ENCODE results near the gene LAX1.
A peak's percentile ranks its signal among the peaks of the same experiment; 100 is the strongest.

LAX1 gene, protein sequence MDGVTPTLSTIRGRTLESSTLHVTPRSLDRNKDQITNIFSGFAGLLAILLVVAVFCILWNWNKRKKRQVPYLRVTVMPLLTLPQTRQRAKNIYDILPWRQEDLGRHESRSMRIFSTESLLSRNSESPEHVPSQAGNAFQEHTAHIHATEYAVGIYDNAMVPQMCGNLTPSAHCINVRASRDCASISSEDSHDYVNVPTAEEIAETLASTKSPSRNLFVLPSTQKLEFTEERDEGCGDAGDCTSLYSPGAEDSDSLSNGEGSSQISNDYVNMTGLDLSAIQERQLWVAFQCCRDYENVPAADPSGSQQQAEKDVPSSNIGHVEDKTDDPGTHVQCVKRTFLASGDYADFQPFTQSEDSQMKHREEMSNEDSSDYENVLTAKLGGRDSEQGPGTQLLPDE

DNA sequence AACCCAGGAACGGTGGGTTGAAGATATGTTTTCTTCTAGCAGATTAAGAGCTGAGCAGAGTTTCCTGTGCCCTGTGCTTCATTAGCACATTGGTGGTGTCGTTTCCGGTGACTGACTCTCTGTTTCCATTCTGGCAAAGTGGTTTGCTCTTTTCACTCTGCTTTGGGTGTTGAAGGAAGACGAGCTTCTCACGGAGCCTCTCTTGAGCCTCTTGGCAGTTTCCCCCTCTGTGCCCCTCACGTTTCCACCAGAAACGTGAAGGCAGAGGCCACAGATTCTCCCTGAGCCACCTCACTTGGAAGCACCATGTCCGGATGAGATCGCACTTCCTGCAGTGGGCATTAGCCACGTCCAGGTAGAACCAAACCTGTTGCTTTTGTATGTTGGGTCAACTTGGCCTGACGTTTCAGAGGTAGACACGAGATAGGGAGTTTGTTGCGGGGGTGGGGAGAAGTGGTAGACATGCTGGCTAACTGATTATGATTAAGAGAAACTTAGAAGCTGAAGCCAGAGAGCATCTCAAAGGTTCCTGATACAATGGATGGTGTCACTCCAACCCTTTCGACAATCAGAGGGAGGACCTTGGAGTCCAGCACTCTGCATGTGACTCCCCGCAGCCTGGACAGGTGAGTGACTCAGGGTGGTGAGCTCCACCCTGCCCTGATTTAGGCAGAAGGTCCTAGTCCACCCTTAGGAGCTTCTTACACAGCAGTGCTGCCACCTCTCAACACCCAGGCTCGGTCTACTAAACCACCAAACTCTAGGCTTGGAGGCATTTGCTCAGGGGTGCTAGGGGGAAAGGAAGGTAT, at the start of gene LAX1:
Gene LAX1, plus strand, starts transcription at position 155 of the 809 bp plus-strand sequence. Its CDS starts 383 bp downstream, at position 538.
- TF ChIP-seq, protein P1, sequence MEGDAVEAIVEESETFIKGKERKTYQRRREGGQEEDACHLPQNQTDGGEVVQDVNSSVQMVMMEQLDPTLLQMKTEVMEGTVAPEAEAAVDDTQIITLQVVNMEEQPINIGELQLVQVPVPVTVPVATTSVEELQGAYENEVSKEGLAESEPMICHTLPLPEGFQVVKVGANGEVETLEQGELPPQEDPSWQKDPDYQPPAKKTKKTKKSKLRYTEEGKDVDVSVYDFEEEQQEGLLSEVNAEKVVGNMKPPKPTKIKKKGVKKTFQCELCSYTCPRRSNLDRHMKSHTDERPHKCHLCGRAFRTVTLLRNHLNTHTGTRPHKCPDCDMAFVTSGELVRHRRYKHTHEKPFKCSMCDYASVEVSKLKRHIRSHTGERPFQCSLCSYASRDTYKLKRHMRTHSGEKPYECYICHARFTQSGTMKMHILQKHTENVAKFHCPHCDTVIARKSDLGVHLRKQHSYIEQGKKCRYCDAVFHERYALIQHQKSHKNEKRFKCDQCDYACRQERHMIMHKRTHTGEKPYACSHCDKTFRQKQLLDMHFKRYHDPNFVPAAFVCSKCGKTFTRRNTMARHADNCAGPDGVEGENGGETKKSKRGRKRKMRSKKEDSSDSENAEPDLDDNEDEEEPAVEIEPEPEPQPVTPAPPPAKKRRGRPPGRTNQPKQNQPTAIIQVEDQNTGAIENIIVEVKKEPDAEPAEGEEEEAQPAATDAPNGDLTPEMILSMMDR (IDR thresholded peaks at IDR 0.05; ENCODE audit: low read depth, low read length, missing control alignments) = no peak
- peak within 1 kb of the TSS; percentile 78 for H3K4me3 ChIP-seq (ENCODE audit: low read depth, low read length)
- peak; percentile 91 for DNase-seq (ENCODE audit: low read depth)

DNA sequence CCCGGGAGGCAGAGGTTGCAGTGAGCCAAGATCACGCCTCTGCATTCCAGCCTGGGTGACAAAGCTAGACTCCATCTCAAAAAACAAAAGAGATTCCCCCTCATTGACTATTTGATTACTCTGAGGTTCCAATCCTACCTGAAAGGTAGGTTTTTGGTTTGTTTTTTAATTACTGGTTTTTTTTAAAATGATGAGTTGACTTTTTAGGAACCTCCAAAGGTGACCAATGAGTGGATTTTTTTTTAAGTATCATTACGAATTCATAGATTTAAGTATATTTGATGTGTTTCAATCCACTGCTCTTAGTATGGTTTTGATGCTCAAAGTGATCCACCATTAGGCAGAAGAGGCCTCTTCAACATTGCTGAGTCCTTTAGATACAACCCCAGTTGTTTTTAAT, 47.9 kb upstream of the LAX1 start:
- DNase-seq (ENCODE audit: low read depth) = no peak
- TF ChIP-seq, protein P1 (IDR thresholded peaks at IDR 0.05; ENCODE audit: low read depth, low read length, missing control alignments) = no peak
- no peak overlapping the region for H3K4me3 ChIP-seq (ENCODE audit: low read depth, low read length)

DNA sequence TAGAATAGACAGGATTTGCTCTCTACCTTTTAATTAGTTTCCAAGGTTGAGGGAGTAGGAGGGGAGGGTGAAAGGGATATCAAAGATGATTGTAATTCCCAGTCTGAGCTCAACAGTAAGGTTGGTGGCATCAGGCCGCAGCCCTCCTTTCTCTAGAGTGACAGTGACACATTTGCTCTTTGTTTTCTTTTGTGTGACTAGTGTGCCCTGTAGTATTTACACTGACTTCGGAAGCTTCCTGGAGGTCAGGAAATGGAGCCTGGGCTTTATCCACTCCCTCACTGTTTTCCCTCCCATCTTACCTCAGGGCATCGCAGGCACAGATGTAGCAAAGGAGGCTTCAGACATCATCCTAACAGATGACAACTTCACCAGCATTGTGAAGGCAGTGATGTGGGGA, 44.7 kb upstream of the LAX1 start:
- no peak for DNase-seq (ENCODE audit: low read depth)
- no peak overlapping the region for H3K4me3 ChIP-seq (ENCODE audit: low read depth, low read length)
- TF ChIP-seq, protein P1 (IDR thresholded peaks at IDR 0.05; ENCODE audit: low read depth, low read length, missing control alignments) = no peak

DNA sequence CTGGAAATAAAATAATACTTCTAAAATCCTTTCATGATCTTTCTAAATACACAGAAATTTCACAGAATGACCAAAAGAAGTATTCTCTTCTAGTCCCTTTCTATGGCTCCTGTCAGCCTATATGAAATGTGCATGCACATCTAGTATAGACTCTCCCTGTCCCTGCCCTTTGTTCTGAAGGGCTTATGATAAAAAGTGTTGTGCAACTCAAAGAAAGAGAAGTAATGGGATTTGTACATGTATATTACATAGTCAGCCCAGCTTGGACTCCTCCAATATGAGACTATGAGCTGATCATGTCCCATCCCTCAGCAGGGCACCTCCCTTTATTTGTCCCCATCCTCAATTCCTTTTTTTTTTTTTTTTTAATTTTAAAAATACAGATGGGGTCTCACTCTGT, 42.1 kb upstream of the LAX1 start:
- TF ChIP-seq, protein P1 (IDR thresholded peaks at IDR 0.05; ENCODE audit: low read depth, low read length, missing control alignments) = no peak
- no peak overlapping the region for H3K4me3 ChIP-seq (ENCODE audit: low read depth, low read length)
- no peak for DNase-seq (ENCODE audit: low read depth)

DNA sequence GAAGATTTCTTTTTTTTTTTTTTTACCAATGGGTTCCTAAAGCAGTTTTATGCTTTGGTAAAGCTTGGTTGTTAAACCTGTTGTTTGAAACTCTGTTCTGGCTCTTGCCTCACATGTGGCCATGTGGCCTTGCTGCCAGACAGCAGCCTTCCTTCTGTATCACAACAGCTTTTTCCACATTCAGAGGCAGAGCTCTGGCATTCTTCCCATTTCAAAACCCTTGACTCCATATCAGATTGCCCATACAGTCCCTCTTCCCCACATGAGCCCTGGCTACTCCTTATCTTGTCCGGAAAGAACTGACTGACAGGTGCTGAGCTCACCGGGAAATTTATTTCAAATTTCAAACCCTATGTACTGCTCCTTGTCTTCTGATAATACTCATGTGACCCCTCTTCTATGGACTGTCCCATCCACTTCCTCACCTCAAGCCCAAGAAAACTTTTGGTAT, 38.5 kb upstream of the LAX1 start:
- H3K4me3 ChIP-seq (ENCODE audit: low read depth, low read length) = no peak overlapping the region
- TF ChIP-seq, protein P1 (IDR thresholded peaks at IDR 0.05; ENCODE audit: low read depth, low read length, missing control alignments) = no peak
- DNase-seq (ENCODE audit: low read depth) = no peak

DNA sequence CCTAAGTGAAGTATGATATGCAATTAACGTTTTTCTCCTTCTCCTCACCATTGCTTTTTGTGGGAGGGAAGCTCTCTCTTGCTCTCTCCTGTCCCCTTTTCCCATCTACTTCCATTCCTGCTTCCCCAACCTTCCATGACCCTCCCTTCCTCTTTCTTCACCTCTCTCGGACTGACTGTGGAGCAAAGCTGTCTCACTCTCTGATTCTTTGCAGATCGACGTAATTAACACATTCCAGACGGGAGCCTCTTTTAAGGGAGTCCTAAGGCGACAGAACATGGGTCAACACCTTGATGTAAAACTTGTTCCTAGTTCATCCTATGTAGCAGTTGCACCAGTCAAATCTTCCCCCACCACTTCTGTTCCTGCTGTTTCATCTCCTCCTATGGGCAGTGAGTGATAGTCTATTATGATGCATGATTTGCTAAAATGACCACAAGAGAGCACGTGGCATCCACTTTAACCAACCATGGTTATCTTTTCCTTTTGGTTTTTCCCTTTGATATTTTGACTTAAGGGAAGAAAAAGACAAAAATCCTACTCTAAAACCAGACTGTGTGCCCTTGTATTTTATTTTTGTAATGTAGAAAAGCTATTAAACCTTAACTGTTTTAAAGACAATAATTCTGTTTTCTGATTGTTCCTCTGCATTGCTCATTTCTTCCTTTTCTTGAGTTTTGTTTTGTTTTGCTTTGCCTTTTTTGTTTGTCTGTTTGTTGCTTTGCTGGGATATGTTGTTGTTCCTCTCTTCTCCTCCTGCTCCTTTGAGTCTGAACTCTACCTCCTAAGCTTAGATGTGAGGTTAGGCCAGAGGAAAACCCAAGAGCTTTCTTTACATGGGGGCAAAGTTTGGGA, 31.7 kb upstream of the LAX1 start:
- H3K4me3 ChIP-seq (ENCODE audit: low read depth, low read length) = no peak overlapping the region
- TF ChIP-seq, protein P1 (IDR thresholded peaks at IDR 0.05; ENCODE audit: low read depth, low read length, missing control alignments) = no peak
- no peak for DNase-seq (ENCODE audit: low read depth)
